ENCODE results near the gene UPF2. TPM values are rescaled to one million over a fixed set of nuclear protein-coding genes. Genes with fewer than 3 reads are reported as not detected.

Gene UPF2
- total and polyA plus RNA-seq, 2 of the 13 experiments (the other 11 are each of a cell fraction or from before 2014, with no cell fraction given): 6.2 to 14.5 TPM

- ChIA-PET POLR2A (interaction anchor here (1.4 kb wide), 1 partner anchor 20 kb away, joined by 3 read pairs; no protein-coding TSS in a partner anchor), CTCF (ENCODE audit: low intra/inter-chr PET ratio, low total read pairs) (no interaction called here)
- in situ Hi-C loops (cut with HindIII; ENCODE audit: extremely low pct_ligation_motif_present, low pct_unique_long_range_greater_than_20kb) (no loop called here), intact Hi-C loops (cut with micrococcal nuclease; ENCODE audit: unreplicated experiment) (no loop called here)
- Histone ChIP-seq H3K4me2 (ENCODE audit: low read depth, low read length) (no peak overlapping the region), H3K36me3 (replicated peaks in 1 of 2; ENCODE audit: control insufficient read depth in 1 of 2, insufficient read depth in 2 of 2, low read length in 2 of 2) (peaks cover 0 to 5% of the 10 kb centered on the region in 2 experiments; a peak in 1 of 5 replicates), H3K9ac (ENCODE audit: insufficient read depth, low read depth, low read length) (no peak overlapping the region), H3K27ac (ENCODE audit: extremely low read length, insufficient read depth, low read length) (no peak overlapping the region), H4K20me1 (ENCODE audit: insufficient read depth, low read length) (no peaks in the 10 kb centered on the region), H3K9me3 (ENCODE audit: low read length) (no peaks in the 10 kb centered on the region), H2AFZ (ENCODE audit: low read length) (no peak overlapping the region), H3K27me3 (ENCODE audit: control insufficient read depth in 1 of 2, insufficient read depth in 2 of 2, low read length in 2 of 2) (no peaks in the 10 kb centered on the region), H3K79me2 (ENCODE audit: insufficient read depth, low read length) (peaks cover 30% of the 10 kb centered on the region), H3K4me1 (ENCODE audit: insufficient read depth, low read length) (peaks cover 21% of the 10 kb centered on the region), H3K4me3 (replicated peaks in 1 of 3; ENCODE audit: insufficient read depth in 1 of 3, low read depth in 2 of 3, low read length in 3 of 3) (no peak overlapping the region)
- DNase-seq (ENCODE audit: low spot score): no peak
- TF ChIP-seq KLF15 (CRISPR knock-in tag; IDR thresholded peaks at IDR 0.05; ENCODE audit: borderline replicate concordance): no peak
- no peak for TF ChIP-seq PRDM10 (CRISPR knock-in tag; IDR thresholded peaks at IDR 0.05; ENCODE audit: low read depth)
- no peak for TF ChIP-seq KLF16 (CRISPR knock-in tag; IDR thresholded peaks at IDR 0.05)
- TF ChIP-seq ZNF552 (CRISPR knock-in tag; IDR thresholded peaks at IDR 0.05; ENCODE audit: borderline replicate concordance): no peak
- no peak for TF ChIP-seq RNF219 (CRISPR knock-in tag; IDR thresholded peaks at IDR 0.05)
- TF ChIP-seq ZNF20 (CRISPR knock-in tag; IDR thresholded peaks at IDR 0.05): no peak
- no peak for TF ChIP-seq ZFP62 (CRISPR knock-in tag; IDR thresholded peaks at IDR 0.05)
- TF ChIP-seq CAMTA2 (CRISPR knock-in tag; IDR thresholded peaks at IDR 0.05; ENCODE audit: borderline replicate concordance): no peak
- TF ChIP-seq GATAD1 (CRISPR knock-in tag; IDR thresholded peaks at IDR 0.05): no peak
- no peak for TF ChIP-seq ZNF883 (CRISPR knock-in tag; IDR thresholded peaks at IDR 0.05; ENCODE audit: not compliant biosample characterization)
- TF ChIP-seq SMAD3 (CRISPR knock-in tag; IDR thresholded peaks at IDR 0.05): no peak
- no peak for TF ChIP-seq ZNF468 (CRISPR knock-in tag; IDR thresholded peaks at IDR 0.05)
- TF ChIP-seq MXD3 (CRISPR knock-in tag; IDR thresholded peaks at IDR 0.05): no peak
- TF ChIP-seq ATF3 (CRISPR knock-in tag; IDR thresholded peaks at IDR 0.05): no peak
- TF ChIP-seq ZNF75D (CRISPR knock-in tag; IDR thresholded peaks at IDR 0.05; ENCODE audit: borderline replicate concordance): no peak
- no peak for TF ChIP-seq ZNF225 (CRISPR knock-in tag; IDR thresholded peaks at IDR 0.05)
- no TSS peak for BruUV-seq (replicated peaks)
- ATAC-seq: no peak
- FAIRE-seq: no peak
- WGBS (ENCODE audit: low lambda C conversion rate): 85% methylated on average over 1 of the region's 1 CpG
These were observed 19.9 kb downstream of the UPF2 start for GRCh38 chr10:12022580-12023257.
